Vagina (tissue), 2 donors: Measurements from ENCODE around the gene DENND5A.
"Not testable (repeated sequence)": the region's sequence is repeated elsewhere in the genome, so short reads cannot be mapped to it uniquely, and the experiment has no call there.

Experiments
- POLR2A ChIP-seq, 2 donors: fragments of 450-650 bp; IDR thresholded peaks; one replicate each; pipeline ENCODE4 v1.6.1; 2017; ENCODE audit warnings: antibody characterized with exemption in 2 of 2, mild to moderate bottlenecking in 2 of 2, moderate library complexity in 2 of 2
- TF ChIP-seq, protein P1 (sequence below), 3 experiments: fragments of 450-650 bp in 2 of 3; fragments of 200-600 bp in 1 of 3; sonication (generic) in 1 of 3; IDR thresholded peaks; one replicate each; pipeline ENCODE4 v1.5.1; 2017 to 2019; ENCODE audit warnings: antibody characterized with exemption in 3 of 3, mild to moderate bottlenecking in 2 of 3, moderate library complexity in 2 of 3

DNA sequence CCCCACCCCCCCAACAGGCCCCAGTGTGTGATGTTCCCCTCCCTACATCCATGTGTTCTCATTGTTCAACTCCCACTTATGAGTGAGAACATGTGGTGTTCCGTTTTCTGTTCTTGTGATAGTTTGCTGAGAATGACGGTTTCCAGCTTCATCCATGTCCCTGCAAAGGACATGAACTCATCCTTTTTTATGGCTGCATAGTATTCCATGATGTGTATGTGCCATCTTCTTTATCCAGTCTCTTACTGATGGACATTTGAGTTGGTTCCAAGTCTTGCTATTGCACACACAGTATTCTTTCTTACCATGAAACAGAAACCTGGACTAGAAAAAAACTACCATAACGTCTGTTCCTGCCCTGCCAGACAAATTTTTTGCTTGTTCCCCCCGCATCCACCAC is 6.9 kb downstream of the DENND5A start:
- not testable (repeated sequence) for TF ChIP-seq POLR2A (IDR thresholded peaks at IDR 0.05)
- TF ChIP-seq, protein P1, sequence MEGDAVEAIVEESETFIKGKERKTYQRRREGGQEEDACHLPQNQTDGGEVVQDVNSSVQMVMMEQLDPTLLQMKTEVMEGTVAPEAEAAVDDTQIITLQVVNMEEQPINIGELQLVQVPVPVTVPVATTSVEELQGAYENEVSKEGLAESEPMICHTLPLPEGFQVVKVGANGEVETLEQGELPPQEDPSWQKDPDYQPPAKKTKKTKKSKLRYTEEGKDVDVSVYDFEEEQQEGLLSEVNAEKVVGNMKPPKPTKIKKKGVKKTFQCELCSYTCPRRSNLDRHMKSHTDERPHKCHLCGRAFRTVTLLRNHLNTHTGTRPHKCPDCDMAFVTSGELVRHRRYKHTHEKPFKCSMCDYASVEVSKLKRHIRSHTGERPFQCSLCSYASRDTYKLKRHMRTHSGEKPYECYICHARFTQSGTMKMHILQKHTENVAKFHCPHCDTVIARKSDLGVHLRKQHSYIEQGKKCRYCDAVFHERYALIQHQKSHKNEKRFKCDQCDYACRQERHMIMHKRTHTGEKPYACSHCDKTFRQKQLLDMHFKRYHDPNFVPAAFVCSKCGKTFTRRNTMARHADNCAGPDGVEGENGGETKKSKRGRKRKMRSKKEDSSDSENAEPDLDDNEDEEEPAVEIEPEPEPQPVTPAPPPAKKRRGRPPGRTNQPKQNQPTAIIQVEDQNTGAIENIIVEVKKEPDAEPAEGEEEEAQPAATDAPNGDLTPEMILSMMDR (IDR thresholded peaks at IDR 0.05): not testable (repeated sequence)
